Neuronal stem cell (in vitro differentiated cells): ENCODE results near the gene TXNL4A.

Experiments used
- DNase-seq: peaks from one replicate; pipeline ENCODE4 v3.0.0-alpha.2; 2013; ENCODE audit warnings: low spot score
- H2AFZ ChIP-seq: one replicate; pipeline ENCODE4 v1.6.1; 2013; ENCODE audit warnings: mild to moderate bottlenecking, low read length, inconsistent platforms
- H2AK5ac ChIP-seq: 2 replicates; pipeline ENCODE4 v1.6.1; 2013; ENCODE audit warnings: low read depth, mild to moderate bottlenecking, inconsistent platforms, low read length, moderate library complexity, mixed read lengths
- H2BK120ac ChIP-seq: 2 replicates; pipeline ENCODE4 v1.6.1; 2013; ENCODE audit warnings: low read depth, mild to moderate bottlenecking, inconsistent platforms, low read length, moderate library complexity, mixed read lengths
- H2BK12ac ChIP-seq: one replicate; pipeline ENCODE4 v1.6.1; 2013; ENCODE audit warnings: low read length, inconsistent platforms
- H2BK15ac ChIP-seq: 2 replicates; pipeline ENCODE4 v1.6.1; 2013; ENCODE audit warnings: mild to moderate bottlenecking, low read length, inconsistent platforms, mixed read lengths
- H2BK5ac ChIP-seq: one replicate; pipeline ENCODE4 v1.6.1; 2013; ENCODE audit warnings: inconsistent platforms, mild to moderate bottlenecking, low read length, moderate library complexity
- H3K14ac ChIP-seq: one replicate; pipeline ENCODE4 v1.6.1; 2013; ENCODE audit warnings: low read length, inconsistent platforms
- H3K18ac ChIP-seq: 2 replicates; pipeline ENCODE4 v1.6.1; 2013; ENCODE audit warnings: low read length, inconsistent platforms
- H3K23ac ChIP-seq: 2 replicates; pipeline ENCODE4 v1.6.1; 2013; ENCODE audit warnings: low read depth, mild to moderate bottlenecking, mixed read lengths, low read length, inconsistent platforms; ENCODE audit not compliant: poor library complexity
- H3K27ac ChIP-seq: replicated peaks from 3 replicates; pipeline ENCODE4 v1.5.1; 2013; ENCODE audit warnings: low read length, inconsistent platforms
- H3K27me3 ChIP-seq, 3 experiments: 2 replicates each; pipeline ENCODE4 v1.6.1; 2013; ENCODE audit warnings: low read length in 3 of 3, mild to moderate bottlenecking in 2 of 3, inconsistent platforms in 1 of 3, low read depth in 1 of 3, mixed read lengths in 1 of 3, moderate library complexity in 1 of 3; ENCODE audit not compliant: control insufficient read depth in 3 of 3, insufficient read depth in 3 of 3
- H3K36me3 ChIP-seq, 2 donors: replicated peaks in 1 of 2; 2 replicates each; pipeline ENCODE4 v1.6.1; 2013; ENCODE audit warnings: low read length in 2 of 2; ENCODE audit not compliant: control insufficient read depth in 2 of 2, insufficient read depth in 2 of 2
- H3K4ac ChIP-seq: 2 replicates; pipeline ENCODE4 v1.6.1; 2013; ENCODE audit warnings: inconsistent platforms, mild to moderate bottlenecking, low read length, moderate library complexity
- H3K4me1 ChIP-seq, 2 donors: 1 replicate in 1 of 2; 2 replicates in 1 of 2; pipeline ENCODE4 v1.6.1; 2013; ENCODE audit warnings: low read length in 2 of 2, low read depth in 1 of 2; ENCODE audit not compliant: control insufficient read depth in 2 of 2, insufficient read depth in 1 of 2
- H3K4me2 ChIP-seq: one replicate; pipeline ENCODE4 v1.6.1; 2013; ENCODE audit warnings: mild to moderate bottlenecking, low read length, inconsistent platforms; ENCODE audit not compliant: insufficient read depth, poor library complexity, severe bottlenecking
- H3K4me3 ChIP-seq, 2 donors: 2 replicates each; pipeline ENCODE4 v1.5.1; 2013; ENCODE audit warnings: low read length in 2 of 2, mild to moderate bottlenecking in 2 of 2, inconsistent platforms in 1 of 2, moderate library complexity in 1 of 2
- H3K79me1 ChIP-seq: one replicate; pipeline ENCODE4 v1.6.1; 2013; ENCODE audit warnings: low read depth, mild to moderate bottlenecking, inconsistent platforms, low read length, moderate library complexity
- H3K9ac ChIP-seq: one replicate; pipeline ENCODE4 v1.6.1; 2013; ENCODE audit warnings: mild to moderate bottlenecking, low read depth, low read length, inconsistent platforms; ENCODE audit not compliant: poor library complexity
- H3K9me3 ChIP-seq, 2 donors: replicated peaks in 1 of 2; 2 replicates each; pipeline versions ENCODE3 to v1.6.1; 2013; ENCODE audit warnings: low read length in 2 of 2, mild to moderate bottlenecking in 2 of 2, inconsistent platforms in 1 of 2, low read depth in 1 of 2, mixed read lengths in 1 of 2, moderate library complexity in 1 of 2; ENCODE audit not compliant: control insufficient read depth in 2 of 2, insufficient read depth in 1 of 2
- H4K8ac ChIP-seq: one replicate; pipeline ENCODE4 v1.6.1; 2013; ENCODE audit warnings: low read depth, mild to moderate bottlenecking, inconsistent platforms, low read length, moderate library complexity
- H4K91ac ChIP-seq: one replicate; pipeline ENCODE4 v1.6.1; 2013; ENCODE audit warnings: low read length, low read depth, mild to moderate bottlenecking, inconsistent platforms; ENCODE audit not compliant: poor library complexity
- WGBS, 2 donors: extraction: QIAGEN DNeasy Blood & Tissue Kit; methylation state at CpG; one replicate each; pipeline ENCODE4 v1.1.7; 2013; ENCODE audit warnings: missing lambda C conversion rate in 2 of 2, mixed read lengths in 1 of 2; ENCODE audit not compliant: insufficient read length in 2 of 2, insufficient replicate concordance in 1 of 2; ENCODE audit errors: extremely low coverage in 2 of 2; 5-methylcytosine and 5-hydroxymethylcytosine counted together

TXNL4A gene

GRCh38 chr18:79962835-79963657, 25.3 kb downstream of the TXNL4A start:
- Histone ChIP-seq H2AFZ (no peak overlapping the region), H3K4me2 (peak overlapping the region; percentile 23), H2AK5ac (peak overlapping the region; percentile 97), H3K27ac (no peak overlapping the region), H3K14ac (peak overlapping the region; percentile 14), H2BK120ac (no peak overlapping the region), H3K9ac (no peak overlapping the region), H2BK15ac (peak overlapping the region; percentile 98), H4K91ac (no peak overlapping the region), H3K4ac (peak overlapping the region; percentile 28), H2BK12ac (peak overlapping the region; percentile 52), H3K4me3 (no peak overlapping the region), H3K36me3 (peaks cover 1 to 2% of the 10 kb centered on the region in 2 donors), H3K27me3 (peaks cover 0 to 11% (median 0%) of the 10 kb centered on the region in 3 experiments), H4K8ac (no peak overlapping the region), H3K79me1 (peaks cover 3% of the 10 kb centered on the region), H3K4me1 (peaks cover 6 to 22% of the 10 kb centered on the region in 2 donors), H3K23ac (peak overlapping the region; percentile 52), H3K18ac (peak overlapping the region; percentile 51), H3K9me3 (no peaks in the 10 kb centered on the region), H2BK5ac (no peak overlapping the region)
- WGBS, 2 donors, result no CpG with 5 or more reads among the region's 30 CpGs
- no peak for DNase-seq

GRCh38 chr18:79962311-79962710, 26.1 kb downstream of the TXNL4A start:
- Histone ChIP-seq H2BK12ac (no peak overlapping the region), H2BK5ac (no peak overlapping the region), H3K9me3 (no peaks in the 10 kb centered on the region), H2BK15ac (peak overlapping the region; percentile 11), H3K79me1 (peaks cover 3% of the 10 kb centered on the region), H3K27me3 (peaks cover 0 to 11% (median 0%) of the 10 kb centered on the region in 3 experiments), H3K4me3 (no peak overlapping the region), H3K36me3 (no peaks in the 10 kb centered on the region), H3K27ac (no peak overlapping the region), H3K23ac (peak overlapping the region; percentile 23), H3K4me1 (peaks cover 6 to 22% of the 10 kb centered on the region in 2 donors), H3K18ac (peak overlapping the region; percentile 15), H2AFZ (no peak overlapping the region), H4K8ac (no peak overlapping the region), H2BK120ac (no peak overlapping the region), H3K4ac (no peak overlapping the region), H2AK5ac (peak overlapping the region; percentile 82), H3K4me2 (no peak overlapping the region), H3K9ac (peak overlapping the region; percentile 70), H3K14ac (no peak overlapping the region), H4K91ac (no peak overlapping the region)
- no CpG with 5 or more reads among the region's 10 CpGs for WGBS, 2 donors
- no peak for DNase-seq

GRCh38 chr18:79961527-79962291, 26.7 kb downstream of the TXNL4A start:
- DNase-seq, result no peak
- H3K14ac ChIP-seq, result no peak overlapping the region
- H3K4ac ChIP-seq, result no peak overlapping the region
- peaks cover 6 to 22% of the 10 kb centered on the region in 2 donors for H3K4me1 ChIP-seq
- H3K9ac ChIP-seq, result no peak overlapping the region
- H3K9me3 ChIP-seq, result no peaks in the 10 kb centered on the region
- no peak overlapping the region for H2AFZ ChIP-seq
- H3K79me1 ChIP-seq, result peaks cover 3% of the 10 kb centered on the region
- no peak overlapping the region for H3K27ac ChIP-seq
- H3K36me3 ChIP-seq, result no peaks in the 10 kb centered on the region
- WGBS, 2 donors, result no CpG with 5 or more reads among the region's 29 CpGs
- peak overlapping the region; percentile 50 for H3K18ac ChIP-seq
- H2BK120ac ChIP-seq, result no peak overlapping the region
- H3K4me3 ChIP-seq, result no peak overlapping the region
- H3K23ac ChIP-seq, result peak overlapping the region; percentile 23
- H4K8ac ChIP-seq, result no peak overlapping the region
- no peak overlapping the region for H2BK5ac ChIP-seq
- H2BK12ac ChIP-seq, result peak overlapping the region; percentile 24
- H3K4me2 ChIP-seq, result no peak overlapping the region
- no peak overlapping the region for H4K91ac ChIP-seq
- peak overlapping the region; percentile 11 for H2BK15ac ChIP-seq
- peak overlapping the region; percentile 82 for H2AK5ac ChIP-seq
- peaks cover 0 to 11% (median 0%) of the 10 kb centered on the region in 3 experiments for H3K27me3 ChIP-seq
